Measurements from ENCODE around the gene SIL1.

The SIL1 gene

GRCh38 chr5:138961221-138961620, 236.9 kb downstream of the SIL1 start:
- TF ChIP-seq, protein P1, sequence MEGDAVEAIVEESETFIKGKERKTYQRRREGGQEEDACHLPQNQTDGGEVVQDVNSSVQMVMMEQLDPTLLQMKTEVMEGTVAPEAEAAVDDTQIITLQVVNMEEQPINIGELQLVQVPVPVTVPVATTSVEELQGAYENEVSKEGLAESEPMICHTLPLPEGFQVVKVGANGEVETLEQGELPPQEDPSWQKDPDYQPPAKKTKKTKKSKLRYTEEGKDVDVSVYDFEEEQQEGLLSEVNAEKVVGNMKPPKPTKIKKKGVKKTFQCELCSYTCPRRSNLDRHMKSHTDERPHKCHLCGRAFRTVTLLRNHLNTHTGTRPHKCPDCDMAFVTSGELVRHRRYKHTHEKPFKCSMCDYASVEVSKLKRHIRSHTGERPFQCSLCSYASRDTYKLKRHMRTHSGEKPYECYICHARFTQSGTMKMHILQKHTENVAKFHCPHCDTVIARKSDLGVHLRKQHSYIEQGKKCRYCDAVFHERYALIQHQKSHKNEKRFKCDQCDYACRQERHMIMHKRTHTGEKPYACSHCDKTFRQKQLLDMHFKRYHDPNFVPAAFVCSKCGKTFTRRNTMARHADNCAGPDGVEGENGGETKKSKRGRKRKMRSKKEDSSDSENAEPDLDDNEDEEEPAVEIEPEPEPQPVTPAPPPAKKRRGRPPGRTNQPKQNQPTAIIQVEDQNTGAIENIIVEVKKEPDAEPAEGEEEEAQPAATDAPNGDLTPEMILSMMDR (IDR thresholded peaks at IDR 0.05; ENCODE audit: borderline replicate concordance, insufficient read depth, low read depth, low read length) = no peak
- H3K4me3 ChIP-seq (ENCODE audit: low read depth, low read length) = no peak overlapping the region

GRCh38 chr5:138960145-138960692, 237.9 kb downstream of the SIL1 start:
- H3K4me3 ChIP-seq (ENCODE audit: low read depth, low read length) = no peak overlapping the region
- TF ChIP-seq, protein P1 (IDR thresholded peaks at IDR 0.05; ENCODE audit: borderline replicate concordance, insufficient read depth, low read depth, low read length) = no peak

GRCh38 chr5:138956801-138957200, 241.4 kb downstream of the SIL1 start:
- TF ChIP-seq, protein P1 (IDR thresholded peaks at IDR 0.05; ENCODE audit: borderline replicate concordance, insufficient read depth, low read depth, low read length) = no peak

GRCh38 chr5:138955671-138956295, 242.4 kb downstream of the SIL1 start:
- TF ChIP-seq, protein P1 (IDR thresholded peaks at IDR 0.05; ENCODE audit: borderline replicate concordance, insufficient read depth, low read depth, low read length) = no peak
- no peak overlapping the region for H3K4me3 ChIP-seq (ENCODE audit: low read depth, low read length)

More at GRCh38 chr5:138956801-138957200, 241.4 kb downstream of the SIL1 start:
- H3K4me3 ChIP-seq (ENCODE audit: low read depth, low read length) = no peak overlapping the region

DNA sequence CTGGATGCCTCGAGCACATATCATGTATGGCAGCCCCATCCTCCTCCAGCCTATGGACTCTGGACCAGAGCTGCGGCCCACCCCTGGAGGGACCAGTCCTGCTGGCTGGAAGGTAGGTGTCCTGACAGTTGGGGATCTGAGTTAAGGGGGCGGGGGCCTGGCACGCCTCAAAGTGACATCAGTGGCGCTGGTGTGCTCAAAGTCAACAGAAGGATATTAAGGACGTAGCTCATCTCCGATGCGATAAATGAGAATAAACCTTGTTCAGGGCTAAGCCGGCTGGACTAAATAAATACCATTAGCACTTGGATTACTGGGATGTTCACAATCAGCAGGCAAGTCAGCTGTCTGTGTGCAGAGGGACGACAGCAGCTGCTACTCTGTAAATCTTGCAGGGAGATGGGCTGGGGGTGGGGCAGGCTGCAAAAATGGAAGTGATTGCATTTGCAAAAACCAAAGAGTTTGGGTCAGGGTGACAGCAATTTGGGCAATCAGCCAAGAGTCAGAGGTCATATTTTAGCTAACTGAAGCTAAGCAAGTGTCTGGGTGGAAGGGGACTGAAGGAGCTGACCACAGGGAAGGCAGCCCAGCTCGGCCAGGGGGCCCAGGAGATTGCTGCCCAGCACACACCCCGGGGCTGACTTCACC, 243.0 kb downstream of the SIL1 start:
- TF ChIP-seq, protein P1 (IDR thresholded peaks at IDR 0.05; ENCODE audit: borderline replicate concordance, insufficient read depth, low read depth, low read length) = no peak
- no peak overlapping the region for H3K4me3 ChIP-seq (ENCODE audit: low read depth, low read length)

GRCh38 chr5:138954257-138955012, 243.7 kb downstream of the SIL1 start:
- no peak overlapping the region for H3K4me3 ChIP-seq (ENCODE audit: low read depth, low read length)
- TF ChIP-seq, protein P1 (IDR thresholded peaks at IDR 0.05; ENCODE audit: borderline replicate concordance, insufficient read depth, low read depth, low read length) = no peak
